Measurements from ENCODE around the gene ACO1. TPM values are rescaled to one million over a fixed set of nuclear protein-coding genes. Genes with fewer than 3 reads are reported as not detected.

The ACO1 gene
- total and polyA plus RNA-seq, 12 donors, result 11.3 to 130 (median 97.3) TPM

DNA sequence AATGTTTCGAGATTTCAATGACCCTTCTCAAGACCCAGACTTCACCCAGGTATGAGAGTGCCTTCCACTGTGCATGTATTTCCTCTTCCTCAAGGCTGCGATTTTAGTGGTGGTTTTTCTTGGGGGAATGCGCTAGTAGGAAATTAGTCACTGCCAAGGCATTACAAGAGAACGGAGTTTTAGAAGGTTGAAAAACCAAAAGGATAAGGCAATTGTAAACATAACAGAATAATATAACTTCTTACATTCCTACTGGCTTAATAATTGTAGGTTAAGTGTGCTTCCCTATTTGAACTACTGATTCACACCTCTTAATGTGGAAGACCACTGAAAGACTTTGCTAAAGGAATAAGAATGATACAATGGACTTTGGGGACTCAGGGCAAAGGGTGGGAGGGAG, 38.9 kb downstream of the ACO1 start:
- TF ChIP-seq, protein P1, sequence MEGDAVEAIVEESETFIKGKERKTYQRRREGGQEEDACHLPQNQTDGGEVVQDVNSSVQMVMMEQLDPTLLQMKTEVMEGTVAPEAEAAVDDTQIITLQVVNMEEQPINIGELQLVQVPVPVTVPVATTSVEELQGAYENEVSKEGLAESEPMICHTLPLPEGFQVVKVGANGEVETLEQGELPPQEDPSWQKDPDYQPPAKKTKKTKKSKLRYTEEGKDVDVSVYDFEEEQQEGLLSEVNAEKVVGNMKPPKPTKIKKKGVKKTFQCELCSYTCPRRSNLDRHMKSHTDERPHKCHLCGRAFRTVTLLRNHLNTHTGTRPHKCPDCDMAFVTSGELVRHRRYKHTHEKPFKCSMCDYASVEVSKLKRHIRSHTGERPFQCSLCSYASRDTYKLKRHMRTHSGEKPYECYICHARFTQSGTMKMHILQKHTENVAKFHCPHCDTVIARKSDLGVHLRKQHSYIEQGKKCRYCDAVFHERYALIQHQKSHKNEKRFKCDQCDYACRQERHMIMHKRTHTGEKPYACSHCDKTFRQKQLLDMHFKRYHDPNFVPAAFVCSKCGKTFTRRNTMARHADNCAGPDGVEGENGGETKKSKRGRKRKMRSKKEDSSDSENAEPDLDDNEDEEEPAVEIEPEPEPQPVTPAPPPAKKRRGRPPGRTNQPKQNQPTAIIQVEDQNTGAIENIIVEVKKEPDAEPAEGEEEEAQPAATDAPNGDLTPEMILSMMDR (IDR thresholded peaks at IDR 0.05), result no peak
- TF ChIP-seq POLR2A (IDR thresholded peaks at IDR 0.05), result no peak
- no peaks in the 10 kb centered on the region for H3K9me3 ChIP-seq (replicated peaks in 1 of 3)
- DNase-seq, result no peak
- intact Hi-C loops (cut with DNase I), result no loop called here
- H3K36me3 ChIP-seq (replicated peaks in 1 of 2), result peaks cover 0 to 43% of the 10 kb centered on the region in 2 donors
- no peaks in the 10 kb centered on the region for H3K4me1 ChIP-seq (replicated peaks in 1 of 2)
- WGBS, 4 donors, result 90 to 98% (median 95%) methylated on average over 4 of the region's 4 CpGs
- H3K4me3 ChIP-seq, result no peak overlapping the region
- H3K27ac ChIP-seq, result no peak overlapping the region
- H3K27me3 ChIP-seq, result no peaks in the 10 kb centered on the region

DNA sequence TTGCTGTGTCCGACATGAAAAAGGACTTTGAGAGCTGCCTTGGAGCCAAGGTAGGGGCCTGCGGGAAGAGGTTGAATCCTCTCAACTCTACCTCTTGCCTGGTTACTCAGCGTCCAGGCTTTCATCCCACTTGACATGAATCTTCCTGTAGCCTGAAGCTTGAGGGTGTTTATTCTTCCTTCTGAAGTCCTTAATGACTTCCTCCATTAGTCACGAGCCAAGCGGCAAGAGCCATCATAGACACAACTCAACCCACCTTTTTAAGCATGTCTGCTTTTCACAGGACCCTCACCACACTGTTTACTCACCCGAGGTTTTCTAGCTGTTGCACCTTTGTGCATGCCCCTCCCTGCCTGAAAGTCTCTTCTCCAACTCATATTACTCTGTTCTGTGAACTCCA, 40.2 kb downstream of the ACO1 start:
- TF ChIP-seq, protein P1 (IDR thresholded peaks at IDR 0.05), result no peak
- no peak for TF ChIP-seq POLR2A (IDR thresholded peaks at IDR 0.05)
- Histone ChIP-seq H3K36me3 (replicated peaks in 1 of 2) (peaks cover 0 to 50% of the 10 kb centered on the region in 2 donors), H3K4me1 (replicated peaks in 1 of 2) (no peaks in the 10 kb centered on the region), H3K9me3 (replicated peaks in 1 of 3) (no peaks in the 10 kb centered on the region), H3K27ac (no peak overlapping the region), H3K27me3 (no peaks in the 10 kb centered on the region), H3K4me3 (no peak overlapping the region)
- no peak for DNase-seq
- WGBS, 4 donors, result 79 to 89% (median 87%) methylated on average over 6 of the region's 6 CpGs
- intact Hi-C loops (cut with DNase I), result loop anchor here in 1 of 2 donors (5.0 kb wide), 1 partner anchor 42 kb away; the partner anchor contains the start of gene ACO1

DNA sequence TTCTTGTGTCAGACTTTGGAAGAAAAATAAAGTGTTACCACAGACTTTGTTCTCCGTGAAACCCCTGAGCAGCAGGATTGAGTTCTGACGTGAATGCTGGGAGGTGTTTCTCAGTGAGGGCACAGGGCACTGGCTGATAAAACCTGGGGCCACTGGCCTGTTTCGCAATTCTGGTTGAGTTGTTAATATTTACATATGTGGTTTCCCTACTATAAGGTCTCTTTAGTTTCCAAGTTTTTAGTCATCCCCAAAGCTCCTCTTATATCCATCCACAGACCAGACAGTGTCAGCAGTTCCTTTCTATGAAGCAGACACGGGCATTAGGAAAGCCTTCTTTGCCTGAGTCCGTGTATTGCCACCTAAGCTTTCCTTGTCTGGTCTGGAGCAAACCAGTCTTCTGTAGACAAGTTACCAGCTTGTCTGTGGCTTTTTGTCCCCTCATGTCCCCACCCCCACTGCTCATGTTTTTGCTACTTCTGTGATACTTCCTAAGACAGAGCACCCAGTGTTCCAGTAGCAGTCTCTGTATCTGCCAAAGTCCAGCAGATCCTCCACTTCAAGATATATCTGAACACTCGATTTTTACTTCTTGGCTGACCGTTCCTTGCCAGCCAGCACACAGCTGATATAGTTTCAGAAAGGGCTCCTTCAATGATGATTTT, 42.0 kb downstream of the ACO1 start:
- Histone ChIP-seq H3K9me3 (replicated peaks in 1 of 3) (no peaks in the 10 kb centered on the region), H3K36me3 (replicated peaks in 1 of 2) (peaks cover 0 to 48% of the 10 kb centered on the region in 2 donors), H3K27me3 (no peaks in the 10 kb centered on the region), H3K27ac (peak overlapping the region in 2 of 5 donors; percentile 45 to 65), H3K4me3 (no peak overlapping the region), H3K4me1 (replicated peaks in 1 of 2) (peaks cover 0 to 8% of the 10 kb centered on the region in 2 donors)
- DNase-seq, result peak in 5 of 7 donors; percentile 16 to 71 (median 30)
- TF ChIP-seq POLR2A (IDR thresholded peaks at IDR 0.05), result no peak
- TF ChIP-seq, protein P1 (IDR thresholded peaks at IDR 0.05), result no peak
- intact Hi-C loops (cut with DNase I), result loop anchor here in 1 of 2 donors (5.0 kb wide), 1 partner anchor 44 kb away; the partner anchor contains the start of gene ACO1
- WGBS, 4 donors, result 71 to 77% (median 75%) methylated on average over 7 of the region's 7 CpGs

DNA sequence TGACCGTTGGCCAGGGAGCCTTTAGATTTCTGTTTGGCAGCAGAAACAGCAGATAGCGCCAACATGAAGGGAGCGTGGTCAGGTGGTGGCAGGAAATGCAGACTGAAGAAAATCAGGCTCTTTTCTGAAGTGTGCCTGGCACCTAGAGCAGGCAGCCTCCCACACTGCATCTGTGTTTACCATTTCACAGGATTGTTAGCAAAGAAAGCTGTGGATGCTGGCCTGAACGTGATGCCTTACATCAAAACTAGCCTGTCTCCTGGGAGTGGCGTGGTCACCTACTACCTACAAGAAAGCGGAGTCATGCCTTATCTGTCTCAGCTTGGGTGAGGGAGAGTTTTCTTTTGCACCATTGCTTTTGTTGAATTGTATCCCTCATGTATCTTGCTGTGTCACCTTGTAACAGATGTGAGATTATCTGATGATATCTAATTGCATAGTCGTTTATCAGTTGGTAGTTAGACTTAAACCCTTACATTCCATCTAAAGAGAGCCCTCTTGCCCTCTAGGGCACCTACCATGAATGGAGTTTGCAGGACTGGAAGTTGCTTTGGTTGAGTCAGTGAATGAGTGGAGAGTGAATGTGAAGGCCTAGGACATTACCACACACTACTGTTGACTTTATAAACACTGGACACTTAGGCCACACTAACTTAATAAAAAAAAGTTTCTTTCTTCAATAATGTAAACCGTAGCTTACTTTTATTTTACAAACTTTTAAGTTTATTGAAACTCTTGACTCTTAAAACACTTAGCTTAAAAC, 42.8 kb downstream of the ACO1 start:
- Histone ChIP-seq H3K9me3 (replicated peaks in 1 of 3) (no peaks in the 10 kb centered on the region), H3K27ac (peak overlapping the region in 1 of 5 donors; percentile 53), H3K36me3 (replicated peaks in 1 of 2) (peaks cover 0 to 52% of the 10 kb centered on the region in 2 donors), H3K27me3 (no peaks in the 10 kb centered on the region), H3K4me1 (replicated peaks in 1 of 2) (peaks cover 0 to 8% of the 10 kb centered on the region in 2 donors), H3K4me3 (no peak overlapping the region)
- no peak for DNase-seq
- TF ChIP-seq, protein P1 (IDR thresholded peaks at IDR 0.05), result no peak
- TF ChIP-seq POLR2A (IDR thresholded peaks at IDR 0.05), result no peak
- WGBS, 4 donors, result 81 to 86% (median 84%) methylated on average over 8 of the region's 8 CpGs
- intact Hi-C loops (cut with DNase I), result loop anchor here in 1 of 2 donors (5.0 kb wide), 1 partner anchor 45 kb away; the partner anchor contains the start of gene ACO1

All from adrenal gland (tissue), 12 donors.